GM12878 (cell line): Measurements from ENCODE around the gene MAGT1. TPM values are rescaled to one million over a fixed set of nuclear protein-coding genes. Genes with fewer than 3 reads are reported as not detected.

Experiments
- ATAC-seq: fragments of 200-7000 bp; cut with Tn5 transposase; 3 replicates; pipeline ENCODE4 v1.9.1; 2020; ENCODE audit warnings: mild to moderate bottlenecking, moderate library complexity
- BruUV-seq: library from RNA; stranded (reverse); fragments of 400-500 nt; replicated peaks from 2 replicates; lab custom pipeline; 2021; lab: Mats Ljungman, UMichigan
- CTCF ChIA-PET: fragments of 300-600 bp; sonication (Branson Sonifier 250); formaldehyde crosslinking; extraction: SDS; loops from one replicate; lab custom pipeline; 2021; ENCODE audit warnings: inconsistent platforms; lab: Yijun Ruan, JAX
- POLR2A ChIA-PET: fragments of 350-600 bp; formaldehyde crosslinking; extraction: SDS; loops from one replicate; lab custom pipeline; 2021; ENCODE audit warnings: inconsistent platforms; lab: Charles Lee
- RAD21 ChIA-PET: fragments of 300-600 bp; sonication (Branson Sonifier 250); formaldehyde crosslinking; loops from one replicate; lab custom pipeline; 2023; ENCODE audit warnings: antibody characterized with exemption; ENCODE audit not compliant: unreplicated experiment; lab: Charles Lee
- SMC1A ChIA-PET: fragments of 300-600 bp; sonication (Branson Sonifier 250); formaldehyde crosslinking; loops from one replicate; lab custom pipeline; 2023; ENCODE audit not compliant: unreplicated experiment, uncharacterized antibody; lab: Charles Lee
- DNase-seq: peaks from one replicate; pipeline ENCODE4 v3.0.0-alpha.2; 2011; ENCODE audit warnings: low read depth, low spot score
- FAIRE-seq: peaks from 3 replicates; lab custom pipeline; 2011; peaks lifted over from hg19 to GRCh38; lab: Jason Lieb, UNC
- H2AFZ ChIP-seq: 2 replicates; pipeline ENCODE4 v1.6.0; 2011; ENCODE audit warnings: low read depth, low read length, control low read depth; ENCODE audit not compliant: control insufficient read depth
- H3K27ac ChIP-seq: 2 replicates; pipeline ENCODE4 v1.5.1; 2011; ENCODE audit warnings: control low read depth; ENCODE audit not compliant: control insufficient read depth, insufficient read depth
- H3K27me3 ChIP-seq, 2 experiments: replicated peaks in 1 of 2; 2 replicates each; pipeline versions ENCODE4 v1.6.0 to v1.6.1; 2011; ENCODE audit warnings: low read length in 1 of 2; ENCODE audit not compliant: control insufficient read depth in 2 of 2, insufficient read depth in 2 of 2
- H3K36me3 ChIP-seq, 2 experiments: 2 replicates each; pipeline ENCODE4 v1.5.1; 2011; ENCODE audit warnings: low read length in 1 of 2; ENCODE audit not compliant: control insufficient read depth in 2 of 2, insufficient read depth in 2 of 2
- H3K4me1 ChIP-seq: 2 replicates; pipeline ENCODE4 v1.6.1; 2011; ENCODE audit warnings: mild to moderate bottlenecking, low read length, moderate library complexity, mixed read lengths; ENCODE audit not compliant: control insufficient read depth, insufficient read depth
- H3K4me2 ChIP-seq: 2 replicates; pipeline ENCODE4 v1.6.0; 2011; ENCODE audit warnings: control low read depth; ENCODE audit not compliant: control insufficient read depth, insufficient read depth
- H3K4me3 ChIP-seq: fragments of 200-600 bp; sonication (generic); 2 replicates; pipeline ENCODE4 v1.5.1; 2016
- H3K79me2 ChIP-seq: 2 replicates; pipeline ENCODE4 v1.6.0; 2011; ENCODE audit warnings: low read length; ENCODE audit not compliant: control insufficient read depth, insufficient read depth
- H3K9ac ChIP-seq: 2 replicates; pipeline ENCODE4 v1.8.0; 2011; ENCODE audit warnings: low read length, control low read depth, mixed read lengths; ENCODE audit not compliant: control insufficient read depth, insufficient read depth
- H3K9me3 ChIP-seq: replicated peaks from 3 replicates; pipeline ENCODE4 v1.5.1; 2011; ENCODE audit warnings: mild to moderate bottlenecking, low read length; ENCODE audit not compliant: control insufficient read depth, insufficient read depth
- H4K20me1 ChIP-seq: 2 replicates; pipeline ENCODE4 v1.6.0; 2011; ENCODE audit not compliant: control insufficient read depth, insufficient read depth
- CBFB ChIP-seq: IDR thresholded peaks from 2 replicates; pipeline ENCODE4 v1.6.1; 2016; ENCODE audit warnings: antibody characterized with exemption, low read depth
- EZH2 ChIP-seq: IDR thresholded peaks from 2 replicates; pipeline ENCODE4 v1.6.1; 2012; ENCODE audit warnings: low read depth, mild to moderate bottlenecking, control low read depth, inconsistent platforms, low read length, borderline replicate concordance; ENCODE audit not compliant: control insufficient read depth
- HDAC6 ChIP-seq: fragments of 200-600 bp; sonication (generic); IDR thresholded peaks from one replicate; pipeline ENCODE4 v1.8.0; 2017; ENCODE audit warnings: antibody characterized with exemption; ENCODE audit not compliant: unreplicated experiment
- HDGF ChIP-seq: fragments of 450-650 bp; IDR thresholded peaks from 2 replicates; pipeline ENCODE4 v1.6.1; 2016; ENCODE audit warnings: antibody characterized with exemption
- IKZF1 ChIP-seq: fragments of 450-650 bp; conservative IDR thresholded peaks from 2 replicates; pipeline ENCODE4 v1.6.1; 2017; ENCODE audit warnings: antibody characterized with exemption, mild to moderate bottlenecking
- MYC ChIP-seq: IDR thresholded peaks from 2 replicates; pipeline ENCODE4 v1.6.1; 2011; ENCODE audit warnings: mild to moderate bottlenecking, low read length, moderate library complexity, inconsistent platforms; ENCODE audit not compliant: insufficient read depth, insufficient replicate concordance, insufficient read length, severe bottlenecking
- SP1 ChIP-seq: IDR thresholded peaks from one replicate; pipeline ENCODE4 v1.6.1; 2011; ENCODE audit warnings: low read depth, low read length
- STAT3 ChIP-seq: IDR thresholded peaks from 2 replicates; pipeline ENCODE4 v1.6.1; 2011; ENCODE audit warnings: low read depth, low read length, improper control_type of control experiment
- SUZ12 ChIP-seq: fragments of 200-600 bp; sonication (generic); IDR thresholded peaks from one replicate; pipeline ENCODE4 v1.6.1; 2018; ENCODE audit warnings: antibody characterized with exemption, mild to moderate bottlenecking; ENCODE audit not compliant: unreplicated experiment
- TCF3 ChIP-seq: IDR thresholded peaks from 2 replicates; pipeline ENCODE4 v1.6.1; 2012; ENCODE audit warnings: low read depth, mild to moderate bottlenecking, low read length, borderline replicate concordance; ENCODE audit not compliant: insufficient read depth
- YBX1 ChIP-seq: fragments of 450-650 bp; IDR thresholded peaks from 2 replicates; pipeline ENCODE4 v1.6.1; 2016; ENCODE audit warnings: antibody characterized with exemption
- ZNF384 ChIP-seq: IDR thresholded peaks from 2 replicates; pipeline ENCODE4 v1.6.1; 2012; ENCODE audit warnings: low read depth, mild to moderate bottlenecking, low read length, improper control_type of control experiment, borderline replicate concordance
- ZZZ3 ChIP-seq: IDR thresholded peaks from 2 replicates; pipeline ENCODE4 v1.6.1; 2011; ENCODE audit warnings: low read depth; ENCODE audit not compliant: control insufficient read depth, insufficient read length
- WGBS: methylation state at CpG from one replicate; pipeline ENCODE4 v1.1.6; 2016; ENCODE audit warnings: low lambda C conversion rate; ENCODE audit not compliant: insufficient replicate concordance, insufficient coverage; ENCODE audit errors: missing lambda C conversion rate; 5-methylcytosine and 5-hydroxymethylcytosine counted together
- in situ Hi-C: fragments of 300-500 bp; cut with MboI; formaldehyde crosslinking; loops from 9 replicates; pipeline ENCODE4 v1.14.3; 2018; ENCODE audit warnings: mixed read lengths
- intact Hi-C: fragments of 100-400 bp; cut with micrococcal nuclease; formaldehyde crosslinking; loops from one replicate; pipeline ENCODE4 v1.14.2; 2022; ENCODE audit not compliant: unreplicated experiment
- polyA plus RNA-seq, 11 experiments: library from polyadenylated mRNA; depleted of rRNA in 4 of 11; unstranded in 6 of 11; stranded (reverse) in 5 of 11; fragments of >200 nt; fragmentation: Nextera tagmentation in 4 of 11; fragmentation: Illumina TruSeq in 1 of 11; extraction: Ambion mirVana in 4 of 11; extraction: Trizol in 1 of 11; gene quantifications; 1 replicate in 1 of 11; 2 replicates in 10 of 11; pipeline versions ENCODE4 v1.2.1 to v1.2.3, GENCODE V29; 2011 to 2016; ENCODE audit warnings: inconsistent platforms in 2 of 11, missing spikeins in 2 of 11, low read depth in 1 of 11
- total RNA-seq, 4 experiments: library from RNA; depleted of rRNA in 3 of 4; stranded (reverse); fragments of >200 nt in 3 of 4; fragmentation: Illumina TruSeq in 1 of 4; extraction: Trizol in 1 of 4; gene quantifications; 2 replicates each; pipeline versions ENCODE4 v1.2.1 to v1.2.3, GENCODE V29; 2013 to 2021
- TF ChIP-seq, protein P1 (sequence below): fragments of 450-650 bp; IDR thresholded peaks from 2 replicates; pipeline ENCODE4 v1.6.1; 2017; ENCODE audit warnings: antibody characterized with exemption, mild to moderate bottlenecking, moderate library complexity
- TF ChIP-seq, protein P2 (sequence below): IDR thresholded peaks from 2 replicates; pipeline ENCODE4 v1.6.1; 2011; ENCODE audit warnings: borderline replicate concordance, low read depth, mild to moderate bottlenecking, moderate library complexity, mixed read lengths, low read length; ENCODE audit not compliant: insufficient read depth; ENCODE audit errors: extremely low read length
- TF ChIP-seq, protein P3 (sequence below): fragments of 450-650 bp; IDR thresholded peaks from 2 replicates; pipeline ENCODE4 v1.6.1; 2018; ENCODE audit warnings: borderline replicate concordance, mild to moderate bottlenecking; ENCODE audit not compliant: partially characterized antibody

The MAGT1 gene
- total and polyA plus RNA-seq, 10 of the 15 experiments (the other 5 are each of a cell fraction or from before 2014, with no cell fraction given), result 28.0 to 59.1 (median 47.9) TPM

DNA sequence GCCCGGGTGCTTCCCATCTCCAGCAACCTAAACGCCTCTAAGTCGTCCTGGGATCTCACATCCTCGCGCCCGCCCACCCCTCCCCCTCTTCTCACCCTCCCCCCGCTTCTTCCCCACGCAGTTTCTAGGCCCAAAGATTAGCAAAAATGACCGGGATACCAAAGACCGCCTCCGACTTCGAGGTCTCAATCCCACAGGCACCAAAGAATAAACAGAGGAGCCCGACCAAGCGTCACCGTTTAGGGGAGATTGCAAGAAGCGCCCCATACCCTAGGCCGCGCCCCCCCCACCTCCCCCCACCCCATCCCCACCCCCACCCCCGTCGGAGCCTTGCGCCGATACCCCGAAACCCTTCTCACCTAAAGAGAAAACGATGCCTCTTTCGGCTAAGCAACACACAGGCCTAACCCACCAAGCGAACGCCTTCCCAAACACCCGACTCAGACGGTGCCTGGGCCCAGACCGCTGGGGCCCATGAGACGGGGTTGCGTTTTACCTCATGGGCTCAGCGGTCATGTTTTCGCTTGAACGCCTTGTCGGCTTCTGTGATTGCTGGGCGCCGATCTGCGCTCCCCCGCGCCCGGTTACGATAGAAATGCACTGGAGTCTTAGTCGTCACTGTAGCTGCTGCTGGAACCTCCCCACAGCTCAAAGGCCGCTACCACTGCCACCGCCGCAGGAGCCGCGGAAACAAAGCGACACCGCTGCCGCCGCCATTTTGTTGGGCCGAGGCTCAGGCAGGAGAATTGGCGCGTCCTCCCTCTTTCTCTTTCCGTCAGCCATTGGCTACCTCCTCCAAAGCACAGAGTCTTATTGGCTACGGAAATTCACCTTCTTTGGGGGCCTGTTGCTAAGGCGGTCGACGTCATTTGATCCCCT lies 109.5 kb downstream of the MAGT1 start, which contains the start of gene ATRX:
Gene ATRX (minus strand): TSS at position 731 of the 879 bp plus-strand sequence. CDS start 215 bp downstream, at position 516.
- Histone ChIP-seq H3K79me2 (peaks cover 57% of the 10 kb centered on the region), H3K4me3 (peak within 1 kb of the TSS; percentile 72), H4K20me1 (no peaks in the 10 kb centered on the region), H3K27me3 (no peaks in the 10 kb centered on the region), H3K36me3 (no peaks in the 10 kb centered on the region), H3K27ac (peak within 1 kb of the TSS; percentile 92), H2AFZ (peak within 1 kb of the TSS; percentile 90), H3K9ac (peak within 1 kb of the TSS; percentile 90), H3K4me2 (peak within 1 kb of the TSS; percentile 63; the same call in 1 of the 2 replicates), H3K9me3 (no peaks in the 10 kb centered on the region; the same call in 2 of the 3 replicates), H3K4me1 (no peaks in the 10 kb centered on the region)
- no TSS peak for BruUV-seq
- CTCF ChIA-PET, result no interaction called here
- DNase-seq (peak; percentile 50), FAIRE-seq (no peak), ATAC-seq (peak; percentile 95)
- 38% methylated on average over 55 of the region's 61 CpGs for WGBS
- intact Hi-C loops (no loop called here), in situ Hi-C loops (no loop called here)
- RAD21 ChIA-PET, result no interaction called here
- POLR2A ChIA-PET, result interaction anchor here (1.5 kb wide), 1 partner anchor 114 kb away, joined by 3 read pairs; the partner anchor contains the start of gene COX7B
- SMC1A ChIA-PET, result no interaction called here
- TF ChIP-seq TCF3 (no peak), STAT3 (no peak), EZH2 (no peak), IKZF1 (peak; percentile 37; the same call in 1 of the 2 replicates), ZZZ3 (no peak), SP1 (peak; percentile 32), SUZ12 (no peak), ZNF384 (no peak), YBX1 (no peak), MYC (no peak), HDAC6 (no peak), CBFB (no peak), HDGF (no peak)
- TF ChIP-seq, protein P1, sequence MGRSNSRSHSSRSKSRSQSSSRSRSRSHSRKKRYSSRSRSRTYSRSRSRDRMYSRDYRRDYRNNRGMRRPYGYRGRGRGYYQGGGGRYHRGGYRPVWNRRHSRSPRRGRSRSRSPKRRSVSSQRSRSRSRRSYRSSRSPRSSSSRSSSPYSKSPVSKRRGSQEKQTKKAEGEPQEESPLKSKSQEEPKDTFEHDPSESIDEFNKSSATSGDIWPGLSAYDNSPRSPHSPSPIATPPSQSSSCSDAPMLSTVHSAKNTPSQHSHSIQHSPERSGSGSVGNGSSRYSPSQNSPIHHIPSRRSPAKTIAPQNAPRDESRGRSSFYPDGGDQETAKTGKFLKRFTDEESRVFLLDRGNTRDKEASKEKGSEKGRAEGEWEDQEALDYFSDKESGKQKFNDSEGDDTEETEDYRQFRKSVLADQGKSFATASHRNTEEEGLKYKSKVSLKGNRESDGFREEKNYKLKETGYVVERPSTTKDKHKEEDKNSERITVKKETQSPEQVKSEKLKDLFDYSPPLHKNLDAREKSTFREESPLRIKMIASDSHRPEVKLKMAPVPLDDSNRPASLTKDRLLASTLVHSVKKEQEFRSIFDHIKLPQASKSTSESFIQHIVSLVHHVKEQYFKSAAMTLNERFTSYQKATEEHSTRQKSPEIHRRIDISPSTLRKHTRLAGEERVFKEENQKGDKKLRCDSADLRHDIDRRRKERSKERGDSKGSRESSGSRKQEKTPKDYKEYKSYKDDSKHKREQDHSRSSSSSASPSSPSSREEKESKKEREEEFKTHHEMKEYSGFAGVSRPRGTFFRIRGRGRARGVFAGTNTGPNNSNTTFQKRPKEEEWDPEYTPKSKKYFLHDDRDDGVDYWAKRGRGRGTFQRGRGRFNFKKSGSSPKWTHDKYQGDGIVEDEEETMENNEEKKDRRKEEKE, result no peak
- TF ChIP-seq, protein P2, sequence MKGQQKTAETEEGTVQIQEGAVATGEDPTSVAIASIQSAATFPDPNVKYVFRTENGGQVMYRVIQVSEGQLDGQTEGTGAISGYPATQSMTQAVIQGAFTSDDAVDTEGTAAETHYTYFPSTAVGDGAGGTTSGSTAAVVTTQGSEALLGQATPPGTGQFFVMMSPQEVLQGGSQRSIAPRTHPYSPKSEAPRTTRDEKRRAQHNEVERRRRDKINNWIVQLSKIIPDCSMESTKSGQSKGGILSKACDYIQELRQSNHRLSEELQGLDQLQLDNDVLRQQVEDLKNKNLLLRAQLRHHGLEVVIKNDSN, result no peak
- TF ChIP-seq, protein P3, sequence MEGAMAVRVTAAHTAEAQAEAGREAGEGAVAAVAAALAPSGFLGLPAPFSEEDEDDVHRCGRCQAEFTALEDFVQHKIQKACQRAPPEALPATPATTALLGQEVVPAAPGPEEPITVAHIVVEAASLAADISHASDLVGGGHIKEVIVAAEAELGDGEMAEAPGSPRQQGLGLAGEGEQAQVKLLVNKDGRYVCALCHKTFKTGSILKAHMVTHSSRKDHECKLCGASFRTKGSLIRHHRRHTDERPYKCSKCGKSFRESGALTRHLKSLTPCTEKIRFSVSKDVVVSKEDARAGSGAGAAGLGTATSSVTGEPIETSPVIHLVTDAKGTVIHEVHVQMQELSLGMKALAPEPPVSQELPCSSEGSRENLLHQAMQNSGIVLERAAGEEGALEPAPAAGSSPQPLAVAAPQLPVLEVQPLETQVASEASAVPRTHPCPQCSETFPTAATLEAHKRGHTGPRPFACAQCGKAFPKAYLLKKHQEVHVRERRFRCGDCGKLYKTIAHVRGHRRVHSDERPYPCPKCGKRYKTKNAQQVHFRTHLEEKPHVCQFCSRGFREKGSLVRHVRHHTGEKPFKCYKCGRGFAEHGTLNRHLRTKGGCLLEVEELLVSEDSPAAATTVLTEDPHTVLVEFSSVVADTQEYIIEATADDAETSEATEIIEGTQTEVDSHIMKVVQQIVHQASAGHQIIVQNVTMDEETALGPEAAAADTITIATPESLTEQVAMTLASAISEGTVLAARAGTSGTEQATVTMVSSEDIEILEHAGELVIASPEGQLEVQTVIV, result no peak
